ENCODE data around the gene FCGR2B.

FCGR2B gene

GRCh38 chr1:161706482-161707347, 43.8 kb downstream of the FCGR2B start, which contains the start of gene FCRLA:
Gene FCRLA, plus strand, starts transcription at chr1:161707229. Its CDS starts 36 bp downstream, at chr1:161707265.
- Histone ChIP-seq H3K36me3 (ENCODE audit: control insufficient read depth, insufficient read depth, low read length) (no peaks in the 10 kb centered on the region), H3K4me3 (ENCODE audit: extremely low read depth, insufficient read depth, low read length, poor library complexity, severe bottlenecking) (no peak within 1 kb of the TSS), H3K4me1 (ENCODE audit: control insufficient read depth, insufficient read depth, low read length, poor library complexity, severe bottlenecking) (no peaks in the 10 kb centered on the region), H3K9me3 (ENCODE audit: control insufficient read depth, low read length) (no peaks in the 10 kb centered on the region), H3K27ac (ENCODE audit: low read depth, low read length, severe bottlenecking) (peak within 1 kb of the TSS; percentile 75)
- WGBS, 2 experiments (ENCODE audit: insufficient coverage in 2 of 2) = 67 to 100% methylated on average over 1 to 2 of the region's 4 CpGs

DNA sequence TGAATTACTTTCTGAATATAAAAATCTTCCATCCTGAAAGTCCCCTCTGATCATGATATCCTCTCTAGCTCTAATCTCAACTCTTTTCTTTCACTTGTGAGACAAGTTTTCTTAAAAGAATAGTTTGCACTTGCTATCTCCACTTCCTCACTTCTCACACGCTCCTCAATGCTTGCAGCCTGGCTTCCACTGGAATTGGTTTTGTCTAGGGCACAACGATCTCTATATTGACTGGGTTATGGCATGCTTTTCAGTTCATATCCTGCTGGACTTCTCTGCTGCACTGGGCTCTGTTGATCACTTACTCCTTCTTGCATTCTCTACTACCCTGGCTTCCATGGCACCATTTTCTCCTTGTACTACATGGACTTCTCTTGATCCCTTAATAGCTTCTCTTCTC, 44.6 kb downstream of the FCGR2B start:
- no peak overlapping the region for H3K27ac ChIP-seq (ENCODE audit: low read depth, low read length, severe bottlenecking)

GRCh38 chr1:161709373-161709772, 46.4 kb downstream of the FCGR2B start:
- Histone ChIP-seq H3K4me1 (ENCODE audit: control insufficient read depth, insufficient read depth, low read length, poor library complexity, severe bottlenecking) (no peaks in the 10 kb centered on the region), H3K36me3 (ENCODE audit: control insufficient read depth, insufficient read depth, low read length) (no peaks in the 10 kb centered on the region), H3K4me3 (ENCODE audit: extremely low read depth, insufficient read depth, low read length, poor library complexity, severe bottlenecking) (no peak overlapping the region), H3K27ac (ENCODE audit: low read depth, low read length, severe bottlenecking) (no peak overlapping the region), H3K9me3 (ENCODE audit: control insufficient read depth, low read length) (no peaks in the 10 kb centered on the region)
- WGBS, 2 experiments (ENCODE audit: insufficient coverage in 2 of 2) = 72 to 84% methylated on average over 3 to 4 of the region's 4 CpGs

More for the DNA sequence above, 44.6 kb downstream of the FCGR2B start:
- no peak overlapping the region for H3K4me3 ChIP-seq (ENCODE audit: extremely low read depth, insufficient read depth, low read length, poor library complexity, severe bottlenecking)
- WGBS, 2 experiments (ENCODE audit: insufficient coverage in 2 of 2) = 96 to 100% methylated on average over 2 of the region's 2 CpGs
- no peaks in the 10 kb centered on the region for H3K36me3 ChIP-seq (ENCODE audit: control insufficient read depth, insufficient read depth, low read length)
- no peaks in the 10 kb centered on the region for H3K4me1 ChIP-seq (ENCODE audit: control insufficient read depth, insufficient read depth, low read length, poor library complexity, severe bottlenecking)
- H3K9me3 ChIP-seq (ENCODE audit: control insufficient read depth, low read length) = no peaks in the 10 kb centered on the region

DNA sequence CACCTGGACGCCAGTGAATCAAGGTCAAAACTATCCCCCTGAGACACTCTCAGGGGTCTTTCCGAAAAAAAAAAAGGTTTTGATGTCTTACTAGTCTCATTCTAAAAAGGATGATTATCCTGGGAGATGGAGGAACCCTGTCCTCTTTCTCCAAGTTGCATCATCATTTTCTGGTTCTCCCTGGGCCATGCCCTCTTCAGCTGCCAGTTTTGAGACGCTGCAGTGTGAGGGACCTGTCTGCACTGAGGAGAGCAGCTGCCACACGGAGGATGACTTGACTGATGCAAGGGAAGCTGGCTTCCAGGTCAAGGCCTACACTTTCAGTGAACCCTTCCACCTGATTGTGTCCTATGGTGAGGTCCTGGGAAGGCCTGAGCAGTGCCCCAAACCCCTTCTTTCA, 47.6 kb downstream of the FCGR2B start:
- H3K36me3 ChIP-seq (ENCODE audit: control insufficient read depth, insufficient read depth, low read length) = no peaks in the 10 kb centered on the region
- 71 to 91% methylated on average over 1 to 2 of the region's 4 CpGs for WGBS, 2 experiments (ENCODE audit: insufficient coverage in 2 of 2)
- no peaks in the 10 kb centered on the region for H3K4me1 ChIP-seq (ENCODE audit: control insufficient read depth, insufficient read depth, low read length, poor library complexity, severe bottlenecking)
- H3K27ac ChIP-seq (ENCODE audit: low read depth, low read length, severe bottlenecking) = no peak overlapping the region
- H3K4me3 ChIP-seq (ENCODE audit: extremely low read depth, insufficient read depth, low read length, poor library complexity, severe bottlenecking) = no peak overlapping the region
- no peaks in the 10 kb centered on the region for H3K9me3 ChIP-seq (ENCODE audit: control insufficient read depth, low read length)

DNA sequence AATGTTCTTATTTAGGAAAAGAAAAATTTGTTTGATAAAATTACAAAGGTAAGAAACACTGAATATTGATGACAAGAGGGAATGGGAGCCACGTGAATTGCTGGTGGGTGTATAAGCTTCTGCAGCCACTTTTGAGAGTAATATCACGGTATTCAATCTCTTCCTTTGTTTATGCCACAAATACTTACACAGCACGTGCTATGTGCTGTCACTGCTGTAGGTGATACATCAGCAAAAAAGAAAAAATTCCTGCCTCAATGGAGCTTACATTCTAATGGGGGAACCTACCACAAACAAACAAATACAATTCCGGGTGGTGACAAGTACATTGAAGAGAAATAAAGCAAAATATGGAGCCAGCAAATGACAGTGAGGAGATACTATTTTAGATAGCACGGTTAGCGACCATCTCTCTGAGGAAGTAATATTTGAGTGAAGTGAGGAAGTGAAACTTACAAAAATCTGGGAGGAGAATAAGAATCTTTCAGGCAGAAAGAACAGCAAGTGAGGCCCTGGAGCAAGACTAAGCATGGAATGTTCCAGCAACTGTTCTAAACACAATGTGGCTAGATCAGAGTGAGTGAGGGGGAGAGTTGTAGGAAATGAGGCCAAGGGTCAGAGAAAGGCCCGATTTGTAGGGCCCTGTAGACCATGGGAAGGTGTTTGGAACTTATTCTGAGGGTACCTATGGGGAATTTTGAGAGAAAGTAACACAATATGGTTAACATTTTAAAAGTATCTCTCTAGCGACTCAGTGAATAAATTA, 55.8 kb downstream of the FCGR2B start:
- WGBS, 2 experiments (ENCODE audit: insufficient coverage in 2 of 2) = 94 to 95% methylated on average over 2 to 6 of the region's 8 CpGs
- Histone ChIP-seq H3K27ac (ENCODE audit: low read depth, low read length, severe bottlenecking) (no peak overlapping the region), H3K4me1 (ENCODE audit: control insufficient read depth, insufficient read depth, low read length, poor library complexity, severe bottlenecking) (no peaks in the 10 kb centered on the region), H3K36me3 (ENCODE audit: control insufficient read depth, insufficient read depth, low read length) (no peaks in the 10 kb centered on the region), H3K9me3 (ENCODE audit: control insufficient read depth, low read length) (no peaks in the 10 kb centered on the region), H3K4me3 (ENCODE audit: extremely low read depth, insufficient read depth, low read length, poor library complexity, severe bottlenecking) (no peak overlapping the region)

DNA sequence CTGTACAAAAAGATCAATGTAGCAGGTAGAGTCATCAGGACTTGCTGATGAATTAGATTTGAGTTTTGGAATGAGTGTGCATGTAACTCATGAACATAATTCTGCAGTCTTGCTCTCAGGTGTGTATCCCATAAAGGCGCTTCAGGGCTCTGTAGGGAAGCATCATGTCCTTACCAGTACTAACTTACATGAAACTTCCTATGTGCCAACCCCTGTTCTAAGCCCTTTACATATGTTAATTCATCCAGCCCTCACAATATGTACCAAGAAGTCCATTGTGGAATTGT, 56.3 kb downstream of the FCGR2B start:
- Histone ChIP-seq H3K36me3 (ENCODE audit: control insufficient read depth, insufficient read depth, low read length) (no peaks in the 10 kb centered on the region), H3K27ac (ENCODE audit: low read depth, low read length, severe bottlenecking) (no peak overlapping the region), H3K4me3 (ENCODE audit: extremely low read depth, insufficient read depth, low read length, poor library complexity, severe bottlenecking) (no peak overlapping the region), H3K9me3 (ENCODE audit: control insufficient read depth, low read length) (no peaks in the 10 kb centered on the region), H3K4me1 (ENCODE audit: control insufficient read depth, insufficient read depth, low read length, poor library complexity, severe bottlenecking) (no peaks in the 10 kb centered on the region)
- WGBS, 2 experiments (ENCODE audit: insufficient coverage in 2 of 2) = 89 to 100% methylated on average over 1 of the region's 1 CpG

- no peak overlapping the region for H3K27ac ChIP-seq (ENCODE audit: low read depth, low read length, severe bottlenecking)
Observed at GRCh38 chr1:161720422-161720821, 57.5 kb downstream of the FCGR2B start.

GRCh38 chr1:161720956-161721737, 58.2 kb downstream of the FCGR2B start, which contains the start of gene FCRLB:
Gene FCRLB, plus strand, starts transcription at chr1:161721544. Its CDS starts 1,129 bp downstream, at chr1:161722673.
- H3K4me3 ChIP-seq (ENCODE audit: extremely low read depth, insufficient read depth, low read length, poor library complexity, severe bottlenecking) = no peak within 1 kb of the TSS
- 75 to 77% methylated on average over 3 of the region's 4 CpGs for WGBS, 2 experiments (ENCODE audit: insufficient coverage in 2 of 2)
- no peaks in the 10 kb centered on the region for H3K36me3 ChIP-seq (ENCODE audit: control insufficient read depth, insufficient read depth, low read length)

More at GRCh38 chr1:161720422-161720821, 57.5 kb downstream of the FCGR2B start:
- Histone ChIP-seq H3K4me3 (ENCODE audit: extremely low read depth, insufficient read depth, low read length, poor library complexity, severe bottlenecking) (no peak overlapping the region), H3K9me3 (ENCODE audit: control insufficient read depth, low read length) (no peaks in the 10 kb centered on the region), H3K36me3 (ENCODE audit: control insufficient read depth, insufficient read depth, low read length) (no peaks in the 10 kb centered on the region), H3K4me1 (ENCODE audit: control insufficient read depth, insufficient read depth, low read length, poor library complexity, severe bottlenecking) (peaks cover 1% of the 10 kb centered on the region)
- no CpG with 5 or more reads among the region's 1 CpG for WGBS, 2 experiments (ENCODE audit: insufficient coverage in 2 of 2)

GRCh38 chr1:161721738-161722343, 58.9 kb downstream of the FCGR2B start:
- H3K9me3 ChIP-seq (ENCODE audit: control insufficient read depth, low read length) = no peaks in the 10 kb centered on the region

More at GRCh38 chr1:161720956-161721737, 58.2 kb downstream of the FCGR2B start, which contains the start of gene FCRLB:
- Histone ChIP-seq H3K27ac (ENCODE audit: low read depth, low read length, severe bottlenecking) (no peak within 1 kb of the TSS), H3K9me3 (ENCODE audit: control insufficient read depth, low read length) (no peaks in the 10 kb centered on the region), H3K4me1 (ENCODE audit: control insufficient read depth, insufficient read depth, low read length, poor library complexity, severe bottlenecking) (peaks cover 4% of the 10 kb centered on the region)

DNA sequence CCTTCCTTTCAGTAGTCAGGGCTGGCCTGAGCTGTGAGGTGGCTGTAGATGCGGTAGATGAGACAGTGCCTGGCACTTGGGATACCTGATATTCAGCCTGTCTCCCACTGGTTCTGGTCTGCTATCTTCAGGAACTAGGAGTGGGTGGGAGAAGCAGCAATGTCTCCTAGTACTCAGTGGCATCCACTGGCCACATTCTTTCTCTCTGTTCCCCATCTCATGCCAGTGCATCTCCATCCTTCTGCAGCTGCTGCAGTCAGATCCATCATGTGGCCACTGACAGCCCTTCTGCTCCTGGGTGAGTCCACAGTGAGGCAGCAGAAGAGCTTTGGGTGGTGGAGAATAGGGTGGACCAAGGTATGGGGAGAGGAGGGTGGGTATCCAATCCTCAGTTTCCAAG, 59.5 kb downstream of the FCGR2B start:
- H3K9me3 ChIP-seq (ENCODE audit: control insufficient read depth, low read length) = no peaks in the 10 kb centered on the region
- H3K4me1 ChIP-seq (ENCODE audit: control insufficient read depth, insufficient read depth, low read length, poor library complexity, severe bottlenecking) = peaks cover 4% of the 10 kb centered on the region
- no peaks in the 10 kb centered on the region for H3K36me3 ChIP-seq (ENCODE audit: control insufficient read depth, insufficient read depth, low read length)
- WGBS, 2 experiments (ENCODE audit: insufficient coverage in 2 of 2) = 100% methylated on average over 1 of the region's 1 CpG; no CpG with 5 or more reads in 1 of the 2 experiments
- H3K4me3 ChIP-seq (ENCODE audit: extremely low read depth, insufficient read depth, low read length, poor library complexity, severe bottlenecking) = no peak overlapping the region
- H3K27ac ChIP-seq (ENCODE audit: low read depth, low read length, severe bottlenecking) = no peak overlapping the region

More at GRCh38 chr1:161721738-161722343, 58.9 kb downstream of the FCGR2B start:
- peaks cover 4% of the 10 kb centered on the region for H3K4me1 ChIP-seq (ENCODE audit: control insufficient read depth, insufficient read depth, low read length, poor library complexity, severe bottlenecking)
- H3K36me3 ChIP-seq (ENCODE audit: control insufficient read depth, insufficient read depth, low read length) = no peaks in the 10 kb centered on the region
- no peak overlapping the region for H3K27ac ChIP-seq (ENCODE audit: low read depth, low read length, severe bottlenecking)
- H3K4me3 ChIP-seq (ENCODE audit: extremely low read depth, insufficient read depth, low read length, poor library complexity, severe bottlenecking) = no peak overlapping the region
- 55 to 61% methylated on average over 7 to 8 of the region's 8 CpGs for WGBS, 2 experiments (ENCODE audit: insufficient coverage in 2 of 2)
